Trophoblast cell (in vitro differentiated cells and primary cell): ENCODE measurements around the gene IFNA10.
"Not testable (repeated sequence)": the region's sequence is repeated elsewhere in the genome, so short reads cannot be mapped to it uniquely, and the experiment has no call there.

ENCODE experiments used
- DNase-seq, 2 donors: peaks; one replicate each; pipeline ENCODE4 v3.0.0-alpha.2; 2016
- H2AFZ ChIP-seq: 2 replicates; pipeline ENCODE4 v1.6.1; 2013; ENCODE audit warnings: low read length, moderate library complexity, mild to moderate bottlenecking; ENCODE audit not compliant: insufficient read depth, poor library complexity
- H2AK5ac ChIP-seq: 2 replicates; pipeline ENCODE4 v1.6.1; 2013; ENCODE audit warnings: mild to moderate bottlenecking, low read length
- H2BK120ac ChIP-seq: 2 replicates; pipeline ENCODE4 v1.6.1; 2013; ENCODE audit warnings: low read length, mild to moderate bottlenecking, moderate library complexity; ENCODE audit not compliant: insufficient read depth, poor library complexity
- H2BK12ac ChIP-seq: 2 replicates; pipeline ENCODE4 v1.6.1; 2013; ENCODE audit warnings: mild to moderate bottlenecking, low read length, moderate library complexity
- H2BK5ac ChIP-seq: 2 replicates; pipeline ENCODE4 v1.6.1; 2013; ENCODE audit warnings: low read length, low read depth, moderate library complexity, mild to moderate bottlenecking; ENCODE audit not compliant: poor library complexity
- H3K14ac ChIP-seq: 2 replicates; pipeline ENCODE4 v1.6.1; 2013; ENCODE audit warnings: mild to moderate bottlenecking, low read length
- H3K18ac ChIP-seq: 2 replicates; pipeline ENCODE4 v1.6.1; 2013; ENCODE audit warnings: mild to moderate bottlenecking, low read length
- H3K23ac ChIP-seq: 2 replicates; pipeline ENCODE4 v1.6.1; 2013; ENCODE audit warnings: low read length
- H3K27ac ChIP-seq: 2 replicates; pipeline ENCODE4 v1.5.1; 2013; ENCODE audit warnings: low read depth, mild to moderate bottlenecking, inconsistent platforms, low read length, moderate library complexity
- H3K27me3 ChIP-seq: 2 replicates; pipeline ENCODE4 v1.6.1; 2013; ENCODE audit warnings: inconsistent platforms, mild to moderate bottlenecking, low read length, moderate library complexity; ENCODE audit not compliant: insufficient read depth
- H3K36me3 ChIP-seq, 2 experiments: 1 replicate in 1 of 2; 2 replicates in 1 of 2; pipeline ENCODE4 v1.6.1; 2013; ENCODE audit warnings: low read length in 2 of 2, mild to moderate bottlenecking in 2 of 2, moderate library complexity in 1 of 2; ENCODE audit not compliant: insufficient read depth in 2 of 2, control insufficient read depth in 1 of 2
- H3K4ac ChIP-seq: 2 replicates; pipeline ENCODE4 v1.6.1; 2013; ENCODE audit warnings: low read depth, mild to moderate bottlenecking, low read length, moderate library complexity
- H3K4me1 ChIP-seq, 2 experiments: 1 replicate in 1 of 2; 2 replicates in 1 of 2; pipeline ENCODE4 v1.6.1; 2013; ENCODE audit warnings: low read length in 2 of 2, mild to moderate bottlenecking in 2 of 2, moderate library complexity in 1 of 2; ENCODE audit not compliant: insufficient read depth in 2 of 2, control insufficient read depth in 1 of 2
- H3K4me2 ChIP-seq: 2 replicates; pipeline ENCODE4 v1.6.1; 2013; ENCODE audit warnings: inconsistent platforms, mild to moderate bottlenecking, low read length, moderate library complexity
- H3K4me3 ChIP-seq: 2 replicates; pipeline ENCODE4 v1.5.1; 2013; ENCODE audit warnings: mild to moderate bottlenecking, low read depth, low read length, inconsistent platforms
- H3K79me1 ChIP-seq: one replicate; pipeline ENCODE4 v1.6.1; 2013; ENCODE audit warnings: low read length
- H3K79me2 ChIP-seq: 2 replicates; pipeline ENCODE4 v1.6.1; 2013; ENCODE audit warnings: low read length, mild to moderate bottlenecking; ENCODE audit not compliant: control insufficient read depth, insufficient read depth, poor library complexity
- H3K9ac ChIP-seq: 2 replicates; pipeline ENCODE4 v1.6.1; 2013; ENCODE audit warnings: mild to moderate bottlenecking, low read length
- H3K9me3 ChIP-seq: 2 replicates; pipeline ENCODE4 v1.6.1; 2013; ENCODE audit warnings: low read depth, mild to moderate bottlenecking, control low read depth, inconsistent platforms, low read length; ENCODE audit not compliant: insufficient read depth
- H4K12ac ChIP-seq: 2 replicates; pipeline ENCODE4 v1.6.1; 2013; ENCODE audit warnings: low read depth, mild to moderate bottlenecking, low read length, moderate library complexity
- H4K8ac ChIP-seq: 2 replicates; pipeline ENCODE4 v1.6.1; 2013; ENCODE audit warnings: low read depth, mild to moderate bottlenecking, low read length, moderate library complexity
- H4K91ac ChIP-seq: one replicate; pipeline ENCODE4 v1.6.1; 2013; ENCODE audit warnings: low read depth, mild to moderate bottlenecking, low read length, moderate library complexity
- WGBS: extraction: QIAGEN DNeasy Blood & Tissue Kit; methylation state at CpG from one replicate; pipeline ENCODE4 v1.1.7; 2013; ENCODE audit warnings: missing lambda C conversion rate; ENCODE audit not compliant: insufficient read length, insufficient coverage; ENCODE audit errors: extremely low coverage; 5-methylcytosine and 5-hydroxymethylcytosine counted together

Gene IFNA10

DNA sequence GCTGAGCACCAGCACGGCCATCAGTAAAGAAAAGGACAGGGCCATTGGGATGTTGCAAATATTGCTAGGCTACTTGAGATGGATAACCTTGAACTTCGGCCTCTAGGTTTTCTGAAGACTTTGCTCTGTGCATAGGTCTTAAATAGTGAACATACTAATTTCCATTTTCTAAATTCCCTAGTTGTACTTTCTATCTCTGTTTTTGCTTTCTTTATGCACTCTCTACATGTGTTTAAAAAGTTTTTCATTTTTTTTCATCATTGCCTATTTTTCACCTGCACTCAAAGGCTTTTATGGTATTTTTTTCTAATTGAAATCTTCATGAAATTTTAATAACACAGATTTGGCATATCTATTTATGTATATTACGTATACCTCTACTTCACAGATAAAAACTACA lies 19.5 kb downstream of the IFNA10 start, which contains the start of gene IFNA4:
IFNA4 (minus strand) TSS at position 101 of the 400 bp plus-strand sequence; CDS start at position 45, 56 bp downstream.
- not testable (repeated sequence) for H2BK5ac ChIP-seq, H3K23ac ChIP-seq, H3K36me3 ChIP-seq, H4K91ac ChIP-seq, H3K4ac ChIP-seq, H4K12ac ChIP-seq, H3K79me1 ChIP-seq, H3K79me2 ChIP-seq, H3K9me3 ChIP-seq, H3K14ac ChIP-seq, H3K4me1 ChIP-seq, H4K8ac ChIP-seq, H2AK5ac ChIP-seq, H2BK120ac ChIP-seq, H2BK12ac ChIP-seq, H2AFZ ChIP-seq, H3K4me3 ChIP-seq, H3K27ac ChIP-seq, H3K4me2 ChIP-seq, H3K27me3 ChIP-seq, H3K18ac ChIP-seq, DNase-seq, H3K9ac ChIP-seq
- no CpG with 5 or more reads among the region's 3 CpGs for WGBS

DNA sequence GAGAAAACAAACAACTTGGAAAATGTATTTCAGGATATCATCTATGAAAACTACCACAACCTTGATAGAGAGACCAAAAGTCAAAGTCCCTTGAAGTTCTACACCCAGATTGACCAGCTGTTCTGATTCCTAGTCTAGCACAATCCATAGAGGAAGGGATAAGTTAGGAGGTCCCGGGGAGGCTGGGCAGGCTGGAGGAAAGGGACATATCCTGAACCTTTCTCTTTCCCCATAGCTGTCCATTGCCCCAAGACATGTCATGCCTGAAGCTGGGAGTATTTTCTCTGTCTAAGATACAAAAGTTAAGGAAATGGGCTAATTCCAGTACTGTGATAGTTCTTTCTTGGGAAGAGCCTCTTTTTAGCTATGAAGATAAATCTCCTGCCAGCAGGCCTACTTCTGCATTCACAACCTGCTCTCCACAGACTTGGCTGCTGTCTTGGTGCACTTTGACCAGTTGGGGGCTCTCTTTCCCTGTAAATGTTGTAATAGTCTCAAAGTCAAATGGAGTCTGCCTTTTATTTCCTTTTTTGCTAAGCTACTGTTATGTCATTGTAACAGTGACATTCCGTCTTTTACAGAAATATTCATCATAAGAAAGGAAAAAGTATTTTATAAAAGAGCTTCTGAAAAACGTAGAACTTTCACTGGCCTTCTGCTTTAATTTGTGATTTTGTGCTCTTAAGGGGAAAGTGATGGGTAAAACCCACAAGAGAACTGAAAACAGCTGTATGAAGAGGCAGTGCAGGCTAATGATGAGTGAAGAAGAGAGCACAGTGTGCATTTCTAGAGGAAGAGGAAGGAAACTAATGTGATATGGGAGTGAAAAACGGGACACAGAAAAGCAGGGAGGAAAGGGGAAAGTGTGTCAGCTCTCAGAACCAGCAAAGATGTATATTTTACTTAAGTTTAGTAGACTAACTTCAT lies 23.9 kb downstream of the IFNA10 start:
- not testable (repeated sequence) for H2BK120ac ChIP-seq, H3K4me1 ChIP-seq, H4K91ac ChIP-seq, H2BK5ac ChIP-seq, H3K36me3 ChIP-seq, H3K9me3 ChIP-seq, H2AFZ ChIP-seq, H2BK12ac ChIP-seq, H3K79me1 ChIP-seq, H4K12ac ChIP-seq, H2AK5ac ChIP-seq, H3K4ac ChIP-seq, H3K79me2 ChIP-seq, H3K4me2 ChIP-seq, H3K27me3 ChIP-seq, H3K9ac ChIP-seq, H4K8ac ChIP-seq, H3K27ac ChIP-seq, H3K23ac ChIP-seq, H3K4me3 ChIP-seq, H3K14ac ChIP-seq, H3K18ac ChIP-seq
- DNase-seq: peak; percentile 6 to 42
- WGBS: no CpG with 5 or more reads among the region's 4 CpGs

- Histone ChIP-seq H2BK120ac (no peak overlapping the region), H3K23ac (no peak overlapping the region), H3K4me1 (no peaks in the 10 kb centered on the region), H4K91ac (no peak overlapping the region), H3K79me1 (no peaks in the 10 kb centered on the region), H4K12ac (no peak overlapping the region), H3K36me3 (no peaks in the 10 kb centered on the region), H3K14ac (no peak overlapping the region), H2AK5ac (no peak overlapping the region), H2BK5ac (no peak overlapping the region), H3K79me2 (no peaks in the 10 kb centered on the region), H3K18ac (no peak overlapping the region), H3K27me3 (no peaks in the 10 kb centered on the region), H2AFZ (no peak overlapping the region), H3K4me3 (no peak overlapping the region), H3K4me2 (no peak overlapping the region), H2BK12ac (no peak overlapping the region), H3K27ac (no peak overlapping the region), H4K8ac (no peak overlapping the region), H3K9ac (no peak overlapping the region), H3K9me3 (no peaks in the 10 kb centered on the region), H3K4ac (no peak overlapping the region)
- no CpG with 5 or more reads among the region's 2 CpGs for WGBS
- DNase-seq: no peak
Measured at GRCh38 chr9:21174671-21175070, 32.3 kb downstream of the IFNA10 start.

- H3K4me2 ChIP-seq: no peak overlapping the region
- H3K36me3 ChIP-seq: no peaks in the 10 kb centered on the region
- H3K18ac ChIP-seq: no peak overlapping the region
- no peak overlapping the region for H4K91ac ChIP-seq
- no peak overlapping the region for H2AFZ ChIP-seq
- H4K8ac ChIP-seq: no peak overlapping the region
- no peaks in the 10 kb centered on the region for H3K9me3 ChIP-seq
- no peak overlapping the region for H2BK12ac ChIP-seq
- no peak overlapping the region for H3K4ac ChIP-seq
- no peak overlapping the region for H4K12ac ChIP-seq
- DNase-seq: peak; percentile 60 to 85
- no peak overlapping the region for H3K27ac ChIP-seq
- H2BK5ac ChIP-seq: no peak overlapping the region
- no peak overlapping the region for H3K9ac ChIP-seq
- no peaks in the 10 kb centered on the region for H3K79me2 ChIP-seq
- H2BK120ac ChIP-seq: no peak overlapping the region
- H3K23ac ChIP-seq: no peak overlapping the region
- H3K4me3 ChIP-seq: no peak overlapping the region
- no peak overlapping the region for H2AK5ac ChIP-seq
- H3K27me3 ChIP-seq: no peaks in the 10 kb centered on the region
- H3K14ac ChIP-seq: no peak overlapping the region
- WGBS: no CpG with 5 or more reads among the region's 3 CpGs
- no peaks in the 10 kb centered on the region for H3K79me1 ChIP-seq
- no peaks in the 10 kb centered on the region for H3K4me1 ChIP-seq
Measured at GRCh38 chr9:21172156-21172555, 34.8 kb downstream of the IFNA10 start.
